ENCODE data around the gene FOXP1.

Gene FOXP1

GRCh38 chr3:71072986-71073385 lies 510.5 kb downstream of the FOXP1 start:
- ATAC-seq: no peak
- DNase-seq: no peak

GRCh38 chr3:71072287-71072686 lies 511.2 kb downstream of the FOXP1 start:
- no peak for DNase-seq
- no peak for ATAC-seq

GRCh38 chr3:71070497-71071463 lies 512.7 kb downstream of the FOXP1 start:
- DNase-seq: no peak
- no peak for ATAC-seq

- ATAC-seq (peak; percentile 64), DNase-seq (peak; percentile 77)
These were observed 513.7 kb downstream of the FOXP1 start for GRCh38 chr3:71069797-71070196.

- ATAC-seq (no peak), DNase-seq (no peak)
These were observed 515.4 kb downstream of the FOXP1 start for GRCh38 chr3:71067977-71068654.

- peak; percentile 55 for ATAC-seq
- DNase-seq: peak; percentile 65
These were observed 516.7 kb downstream of the FOXP1 start for GRCh38 chr3:71066849-71067261.

- no peak for DNase-seq
- ATAC-seq: peak; percentile 25
These were observed 517.2 kb downstream of the FOXP1 start for GRCh38 chr3:71066356-71066755.

GRCh38 chr3:71065764-71066013 lies 517.8 kb downstream of the FOXP1 start:
- ATAC-seq: no peak

GRCh38 chr3:71064956-71065763 lies 518.4 kb downstream of the FOXP1 start:
- DNase-seq: peak; percentile 64
- peak; percentile 6 for ATAC-seq

More at GRCh38 chr3:71065764-71066013, 517.8 kb downstream of the FOXP1 start:
- DNase-seq: no peak

GRCh38 chr3:71064291-71064955 lies 519.1 kb downstream of the FOXP1 start:
- ATAC-seq: peak; percentile 5

GRCh38 chr3:71063773-71064290 lies 519.7 kb downstream of the FOXP1 start:
- DNase-seq (peak; percentile 72), ATAC-seq (peak; percentile 65)

More at GRCh38 chr3:71064291-71064955, 519.1 kb downstream of the FOXP1 start:
- peak; percentile 50 for DNase-seq

- peak; percentile 24 for ATAC-seq
- DNase-seq: no peak
These were observed 520.4 kb downstream of the FOXP1 start for GRCh38 chr3:71062952-71063772.

- DNase-seq (no peak), ATAC-seq (no peak)
These were observed 521.2 kb downstream of the FOXP1 start for GRCh38 chr3:71062037-71062932.

GRCh38 chr3:71061581-71061980 lies 521.9 kb downstream of the FOXP1 start:
- no peak for ATAC-seq
- no peak for DNase-seq

- DNase-seq: no peak
- ATAC-seq: no peak
These were observed 522.5 kb downstream of the FOXP1 start for GRCh38 chr3:71061037-71061436.

- DNase-seq: no peak
- ATAC-seq: no peak
These were observed 523.0 kb downstream of the FOXP1 start for GRCh38 chr3:71060536-71060935.

GRCh38 chr3:71057526-71057894 lies 526.0 kb downstream of the FOXP1 start:
- peak; percentile 85 for ATAC-seq
- no peak for DNase-seq

- DNase-seq: no peak
- ATAC-seq: no peak
These were observed 527.2 kb downstream of the FOXP1 start for GRCh38 chr3:71056327-71056726.

- DNase-seq (no peak), ATAC-seq (no peak)
These were observed 528.1 kb downstream of the FOXP1 start for GRCh38 chr3:71055257-71056001.
